ENCODE data around the gene PTPRD.

The PTPRD gene

DNA sequence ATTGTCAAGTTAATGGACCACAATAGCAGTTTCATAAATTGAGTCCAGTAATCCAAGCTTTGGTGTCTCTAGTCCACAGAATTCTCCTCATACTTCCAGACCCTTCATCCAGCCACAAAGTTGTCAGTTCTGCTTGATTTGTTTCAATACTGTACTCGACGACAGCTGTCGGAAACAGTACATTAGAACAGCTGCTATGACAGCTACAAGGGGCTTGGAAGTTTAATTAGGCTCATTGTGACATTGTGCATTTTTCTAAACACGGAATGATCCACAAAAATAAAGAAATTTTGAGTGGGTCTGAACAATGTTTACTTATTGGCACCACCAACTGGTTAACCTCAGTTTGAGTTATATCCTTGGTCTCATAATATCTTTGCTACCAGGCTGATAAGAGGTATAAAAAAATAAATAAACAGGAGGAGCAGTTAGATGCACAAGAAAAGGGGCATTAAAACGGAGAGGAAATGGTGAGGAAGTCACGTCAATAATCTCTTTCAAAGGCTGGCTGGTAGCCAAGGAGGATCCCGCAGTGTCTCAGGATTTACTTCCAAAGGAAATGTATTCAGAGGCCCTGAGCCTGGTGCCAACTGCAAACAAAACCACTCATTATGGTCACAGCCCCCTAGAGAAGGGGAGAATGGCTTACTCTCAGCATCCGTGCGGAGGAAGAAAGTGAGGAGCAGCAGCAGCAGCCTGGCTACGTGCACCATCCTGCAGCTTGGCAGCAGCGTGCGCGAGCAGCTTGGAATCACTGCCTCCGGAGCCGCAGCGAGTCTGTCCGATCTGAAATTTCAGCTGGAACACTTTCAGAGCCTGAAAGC is 1879.5 kb downstream of the PTPRD start:
- DNase-seq: peak; percentile 72

DNA sequence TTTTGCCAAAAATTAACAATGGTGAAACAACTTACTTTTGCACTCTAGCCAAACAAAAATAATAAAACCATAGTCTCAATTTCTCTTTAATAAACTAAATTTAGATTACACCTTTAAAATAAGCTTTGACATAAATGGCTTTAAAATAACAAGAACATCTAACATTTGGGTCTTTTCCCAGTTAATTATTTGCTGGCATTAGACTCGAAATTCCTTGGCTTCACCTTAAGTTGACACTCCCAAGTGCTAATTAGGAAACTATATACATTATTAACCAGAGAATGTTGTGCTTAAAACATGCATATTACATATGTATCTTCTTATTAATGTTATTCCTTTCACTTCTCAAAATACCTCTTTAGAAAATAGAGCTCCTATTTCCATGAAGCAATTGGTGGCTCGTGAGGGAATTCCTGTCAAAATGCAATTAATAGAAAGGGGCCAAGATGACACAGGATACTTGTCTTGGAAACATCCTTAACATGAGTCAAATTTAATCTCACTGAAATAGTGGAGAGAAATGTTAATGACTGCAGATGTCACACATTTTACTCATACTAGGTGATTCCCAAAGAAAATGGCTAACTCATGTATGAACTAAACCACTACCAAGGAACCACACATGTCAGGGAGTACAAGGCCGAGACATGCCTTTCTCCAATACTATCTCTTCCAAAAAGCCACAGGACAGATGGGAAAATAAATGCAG is 1880.3 kb downstream of the PTPRD start:
- DNase-seq: peak; percentile 68

GRCh38 chr9:8730618-8731017 is 1882.2 kb downstream of the PTPRD start:
- no peak for DNase-seq

DNA sequence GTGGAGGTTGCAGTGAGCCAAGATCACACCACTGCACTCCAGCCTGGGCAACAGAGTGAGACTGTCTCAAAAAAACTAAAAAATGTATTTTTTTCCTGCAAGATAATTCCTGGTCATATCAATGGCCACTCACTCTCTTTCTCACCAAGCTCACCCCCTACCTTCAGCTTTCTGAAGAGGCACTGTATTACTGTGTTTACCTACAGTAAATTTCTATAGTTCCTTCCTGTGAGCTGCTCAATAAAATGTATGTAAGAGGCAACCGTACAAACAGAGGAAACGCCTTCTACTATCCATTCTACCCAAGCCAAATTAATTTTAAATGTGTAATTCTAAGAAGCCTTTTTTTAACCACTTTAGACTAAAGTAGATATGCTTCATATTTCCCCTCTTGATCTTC is 1883.9 kb downstream of the PTPRD start:
- DNase-seq: no peak

DNA sequence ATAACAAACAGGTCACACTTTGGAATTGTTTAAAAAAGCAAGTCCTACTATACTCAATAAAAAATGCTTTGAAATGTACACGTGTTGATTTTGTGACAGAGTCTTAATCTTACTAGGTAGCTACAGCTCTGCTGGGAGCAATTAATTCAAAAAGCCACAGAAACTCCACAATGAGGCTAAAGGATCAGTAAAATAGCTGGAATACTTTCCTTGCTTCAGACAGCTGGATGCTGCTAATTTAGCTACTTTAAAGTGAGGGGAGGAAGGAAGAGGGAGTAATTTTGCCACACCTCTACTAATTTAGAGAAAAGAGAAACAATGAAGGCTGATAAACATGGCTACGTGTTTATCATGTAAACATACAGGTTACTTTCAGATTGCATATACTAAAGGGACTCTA is 1885.6 kb downstream of the PTPRD start:
- DNase-seq: no peak

- DNase-seq: no peak
Measured at GRCh38 chr9:8726692-8727091, 1886.1 kb downstream of the PTPRD start.

GRCh38 chr9:8725635-8726034 is 1887.2 kb downstream of the PTPRD start:
- DNase-seq: no peak

GRCh38 chr9:8724284-8725018 is 1888.4 kb downstream of the PTPRD start:
- no peak for DNase-seq

GRCh38 chr9:8723195-8723594 is 1889.6 kb downstream of the PTPRD start:
- no peak for DNase-seq

- no peak for DNase-seq
Measured at GRCh38 chr9:8719833-8720486, 1892.8 kb downstream of the PTPRD start.

- no peak for DNase-seq
Measured at GRCh38 chr9:8718121-8718725, 1894.6 kb downstream of the PTPRD start.

GRCh38 chr9:8717146-8717545 is 1895.7 kb downstream of the PTPRD start:
- no peak for DNase-seq

- no peak for DNase-seq
Measured at GRCh38 chr9:8715788-8716187, 1897.0 kb downstream of the PTPRD start.

- no peak for DNase-seq
Measured at GRCh38 chr9:8713811-8714165, 1899.0 kb downstream of the PTPRD start.

GRCh38 chr9:8713149-8713810 is 1899.5 kb downstream of the PTPRD start:
- DNase-seq: no peak

DNA sequence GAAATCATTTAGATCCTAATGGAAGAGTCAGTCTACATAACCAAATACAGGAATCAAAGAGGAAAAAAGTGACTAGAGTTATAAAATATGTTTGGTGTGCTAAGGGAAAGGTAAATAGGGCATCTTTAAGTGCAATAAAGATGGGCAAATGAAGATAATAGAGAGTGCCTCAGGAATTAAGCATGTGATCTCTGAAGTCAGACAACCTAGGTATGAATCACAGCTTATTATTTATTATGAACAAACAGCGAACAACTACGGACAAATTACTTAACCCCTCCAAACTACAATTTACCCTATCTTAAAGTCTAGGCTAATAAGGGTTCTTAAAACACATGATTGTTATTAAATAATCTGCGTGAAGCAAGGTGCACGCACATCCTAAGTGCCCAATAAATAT is 1903.1 kb downstream of the PTPRD start:
- DNase-seq: no peak

- DNase-seq: no peak
Measured at GRCh38 chr9:8708728-8709127, 1904.1 kb downstream of the PTPRD start.

- DNase-seq: no peak
Measured at GRCh38 chr9:8706998-8707397, 1905.8 kb downstream of the PTPRD start.

DNA sequence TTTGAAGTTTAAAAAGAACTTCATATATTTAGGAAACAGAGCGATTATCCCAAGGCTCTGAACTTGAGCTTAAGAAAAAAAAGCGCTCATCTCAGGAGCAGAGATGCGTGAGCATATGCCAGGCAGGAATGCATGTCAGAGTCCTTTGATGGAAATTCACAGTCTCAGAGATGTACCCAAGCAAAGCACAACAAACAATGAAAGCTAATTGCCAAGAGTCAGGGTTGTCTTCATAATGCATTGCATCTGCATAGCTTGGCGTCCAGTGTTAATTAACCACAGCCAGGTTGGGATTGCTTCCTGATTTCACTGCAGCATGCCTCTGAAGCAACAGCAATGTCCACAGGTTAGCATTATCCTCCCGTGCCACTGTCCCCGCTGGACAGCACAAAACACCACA is 1906.3 kb downstream of the PTPRD start:
- DNase-seq: no peak

DNA sequence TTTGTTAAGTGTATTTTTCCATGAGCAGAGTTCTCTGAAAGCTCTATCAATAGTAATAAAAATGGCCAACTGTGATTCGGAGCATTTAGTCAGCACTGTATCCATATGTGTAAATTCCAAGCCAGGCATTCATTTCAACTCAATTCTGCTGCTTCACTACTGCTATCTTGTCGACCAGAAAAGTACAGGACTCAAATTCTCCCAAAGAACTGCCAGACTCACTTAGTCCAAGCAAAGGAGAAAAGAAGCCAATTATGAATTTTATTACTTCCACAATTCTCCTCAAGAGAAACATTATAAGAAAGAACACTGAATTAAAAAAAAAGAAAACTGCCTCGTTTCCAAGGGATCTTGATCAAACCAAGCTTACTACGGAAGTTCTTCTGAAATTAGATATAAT is 1906.9 kb downstream of the PTPRD start:
- DNase-seq: no peak

GRCh38 chr9:8703904-8704303 is 1908.9 kb downstream of the PTPRD start:
- no peak for DNase-seq

- no peak for DNase-seq
Measured at GRCh38 chr9:8701904-8702303, 1910.9 kb downstream of the PTPRD start.

Measured in NCI-H2171 treated with DMSO at 0.1 percent for 48 hours (cell line).